Naive thymus-derived CD8-positive, alpha-beta T cell (primary cell): Measurements from ENCODE around the gene FARP1. TPM values are rescaled to one million over a fixed set of nuclear protein-coding genes. Genes with fewer than 3 reads are reported as not detected.
"Not testable (repeated sequence)": the region's sequence is repeated elsewhere in the genome, so short reads cannot be mapped to it uniquely, and the experiment has no call there.

Experiments used
- ATAC-seq, 2 donors: fragments of 150-1000 bp; cut with Tn5 transposase in 1 of 2; sonication (Bioruptor Pico), chemical (Tn5 transposase) in 1 of 2; 1 replicate in 1 of 2; 2 replicates in 1 of 2; pipeline ENCODE4 v1.10.0; 2021; ENCODE audit warnings: mild to moderate bottlenecking in 2 of 2, moderate library complexity in 2 of 2
- POLR2A ChIA-PET: fragments of 350-600 bp; sonication (Branson Sonifier 250); formaldehyde crosslinking; loops from one replicate; lab custom pipeline; 2021; ENCODE audit warnings: antibody characterized with exemption; lab: Charles Lee
- DNase-seq, 10 donors: peaks; one replicate each; pipeline versions ENCODE4 v3.0.0 to v3.0.0-alpha.2; 2020 to 2022
- H3K27ac Mint-ChIP-seq, 10 donors: one replicate each; pipeline ENCODE4 v1.8.0; 2020 to 2022; ENCODE audit warnings: mild to moderate bottlenecking in 10 of 10, mixed read lengths in 10 of 10, moderate library complexity in 4 of 10, inconsistent platforms in 1 of 10
- H3K27me3 Mint-ChIP-seq, 5 donors: one replicate each; pipeline ENCODE4 v1.8.0; 2021 to 2022; ENCODE audit warnings: mixed read lengths in 5 of 5
- H3K36me3 Mint-ChIP-seq, 3 donors: one replicate each; pipeline ENCODE4 v1.8.0; 2020 to 2022; ENCODE audit warnings: mixed read lengths in 3 of 3, mild to moderate bottlenecking in 2 of 3, inconsistent platforms in 1 of 3
- H3K4me1 Mint-ChIP-seq, 4 donors: one replicate each; pipeline ENCODE4 v1.8.0; 2021 to 2022; ENCODE audit warnings: mixed read lengths in 4 of 4
- H3K4me3 Mint-ChIP-seq, 10 donors: one replicate each; pipeline ENCODE4 v1.8.0; 2020 to 2022; ENCODE audit warnings: mild to moderate bottlenecking in 10 of 10, mixed read lengths in 10 of 10, moderate library complexity in 6 of 10, inconsistent platforms in 1 of 10
- H3K9me3 Mint-ChIP-seq, 9 donors: one replicate each; pipeline ENCODE4 v1.8.0; 2020 to 2022; ENCODE audit warnings: mixed read lengths in 9 of 9, mild to moderate bottlenecking in 3 of 9, inconsistent platforms in 1 of 9, moderate library complexity in 1 of 9
- polyA plus RNA-seq, 3 donors: library from polyadenylated mRNA; unstranded; fragments of 300-500 nt; fragmentation: Illumina TruSeq; gene quantifications; one replicate each; pipeline ENCODE4 v1.2.3, GENCODE V29; 2021
- total RNA-seq, 8 experiments: library from RNA in 2 of 8; stranded (reverse) in 2 of 8; gene quantifications; one replicate each; pipeline ENCODE4 v1.2.3 and lab custom pipeline; 2021 to 2026

FARP1 gene
- total and polyA plus RNA-seq, 5 experiments from 2014 or later = 0.03 to 0.55 (median 0.22) TPM

GRCh38 chr13:98413278-98413677 lies 270.4 kb downstream of the FARP1 start:
- H3K27ac Mint-ChIP-seq = peak overlapping the region in 3 of 10 donors; percentile 16 to 34 (median 22)
- peaks cover 0 to 11% (median 4%) of the 10 kb centered on the region in 9 donors for H3K9me3 Mint-ChIP-seq

GRCh38 chr13:98413796-98414195 lies 270.9 kb downstream of the FARP1 start:
- Mint-ChIP-seq H3K4me3 (no peak overlapping the region), H3K27me3 (peaks cover 0 to 11% (median 3%) of the 10 kb centered on the region in 5 donors), H3K27ac (peak overlapping the region in 1 of 10 donors; percentile 48), H3K4me1 (peaks cover 7 to 20% (median 15%) of the 10 kb centered on the region in 4 donors), H3K36me3 (peaks cover 0 to 6% (median 2%) of the 10 kb centered on the region in 3 donors), H3K9me3 (peaks cover 0 to 11% (median 4%) of the 10 kb centered on the region in 9 donors)
- DNase-seq (no peak), ATAC-seq (no peak)
- POLR2A ChIA-PET = no interaction called here

More at GRCh38 chr13:98413278-98413677, 270.4 kb downstream of the FARP1 start:
- H3K36me3 Mint-ChIP-seq, ATAC-seq, POLR2A ChIA-PET, DNase-seq, H3K4me3 Mint-ChIP-seq: not testable (repeated sequence)
- peaks cover 0 to 11% (median 3%) of the 10 kb centered on the region in 5 donors for H3K27me3 Mint-ChIP-seq
- H3K4me1 Mint-ChIP-seq = peaks cover 7 to 20% (median 15%) of the 10 kb centered on the region in 4 donors

GRCh38 chr13:98415326-98416070 lies 272.6 kb downstream of the FARP1 start:
- peaks cover 7 to 20% (median 15%) of the 10 kb centered on the region in 4 donors for H3K4me1 Mint-ChIP-seq
- POLR2A ChIA-PET = no interaction called here
- no peak for DNase-seq
- H3K27ac Mint-ChIP-seq = peak overlapping the region in 1 of 10 donors; percentile 4
- no peak for ATAC-seq
- H3K36me3 Mint-ChIP-seq = peaks cover 0 to 6% (median 2%) of the 10 kb centered on the region in 3 donors
- no peak overlapping the region for H3K4me3 Mint-ChIP-seq
- H3K9me3 Mint-ChIP-seq = peaks cover 0 to 11% (median 4%) of the 10 kb centered on the region in 9 donors
- H3K27me3 Mint-ChIP-seq = peaks cover 0 to 11% (median 5%) of the 10 kb centered on the region in 5 donors

- DNase-seq = no peak
- Mint-ChIP-seq H3K4me3 (no peak overlapping the region), H3K27ac (no peak overlapping the region), H3K36me3 (peaks cover 0 to 6% (median 2%) of the 10 kb centered on the region in 3 donors), H3K4me1 (peaks cover 7 to 17% (median 13%) of the 10 kb centered on the region in 4 donors), H3K9me3 (peaks cover 0 to 11% (median 4%) of the 10 kb centered on the region in 9 donors), H3K27me3 (peaks cover 0 to 9% (median 5%) of the 10 kb centered on the region in 5 donors)
- no peak for ATAC-seq
- POLR2A ChIA-PET = no interaction called here
These were observed 273.5 kb downstream of the FARP1 start for GRCh38 chr13:98416408-98416807.

- H3K4me1 Mint-ChIP-seq = no peaks in the 10 kb centered on the region
- peaks cover 0 to 11% (median 4%) of the 10 kb centered on the region in 9 donors for H3K9me3 Mint-ChIP-seq
- no peak for ATAC-seq
- peaks cover 0 to 6% (median 2%) of the 10 kb centered on the region in 3 donors for H3K36me3 Mint-ChIP-seq
- POLR2A ChIA-PET = no interaction called here
- H3K27me3 Mint-ChIP-seq = peaks cover 0 to 11% (median 9%) of the 10 kb centered on the region in 5 donors
- no peak for DNase-seq
- H3K27ac Mint-ChIP-seq = no peak overlapping the region
- H3K4me3 Mint-ChIP-seq = no peak overlapping the region
These were observed 277.1 kb downstream of the FARP1 start for GRCh38 chr13:98419786-98420553.

- ATAC-seq (no peak), DNase-seq (no peak)
- Mint-ChIP-seq H3K4me3 (no peak overlapping the region), H3K4me1 (no peaks in the 10 kb centered on the region), H3K9me3 (peaks cover 0 to 11% (median 4%) of the 10 kb centered on the region in 9 donors), H3K36me3 (peaks cover 0 to 6% (median 2%) of the 10 kb centered on the region in 3 donors), H3K27ac (no peak overlapping the region), H3K27me3 (peaks cover 0 to 10% (median 6%) of the 10 kb centered on the region in 5 donors)
- POLR2A ChIA-PET = no interaction called here
These were observed 277.8 kb downstream of the FARP1 start for GRCh38 chr13:98420554-98421175.

- POLR2A ChIA-PET = no interaction called here
- peaks cover 0 to 12% (median 4%) of the 10 kb centered on the region in 5 donors for H3K27me3 Mint-ChIP-seq
- DNase-seq (no peak), ATAC-seq (no peak)
- H3K36me3 Mint-ChIP-seq = peaks cover 0 to 2% (median under 1%) of the 10 kb centered on the region in 3 donors
- H3K4me3 Mint-ChIP-seq = no peak overlapping the region
- peak overlapping the region in 1 of 10 donors; percentile 55 for H3K27ac Mint-ChIP-seq
- H3K9me3 Mint-ChIP-seq = peaks cover 0 to 6% (median 2%) of the 10 kb centered on the region in 9 donors
- H3K4me1 Mint-ChIP-seq = no peaks in the 10 kb centered on the region
These were observed 279.2 kb downstream of the FARP1 start for GRCh38 chr13:98422046-98422445.

- DNase-seq (no peak), ATAC-seq (no peak)
- POLR2A ChIA-PET = no interaction called here
- Mint-ChIP-seq H3K4me3 (no peak overlapping the region), H3K4me1 (no peaks in the 10 kb centered on the region), H3K27ac (no peak overlapping the region), H3K9me3 (peaks cover 0 to 2% (median 0%) of the 10 kb centered on the region in 9 donors), H3K27me3 (peaks cover 0 to 18% (median 4%) of the 10 kb centered on the region in 5 donors), H3K36me3 (no peaks in the 10 kb centered on the region)
These were observed 280.5 kb downstream of the FARP1 start for GRCh38 chr13:98423417-98423816.

- POLR2A ChIA-PET = no interaction called here
- ATAC-seq (no peak), DNase-seq (no peak)
- peaks cover 0 to 2% (median 0%) of the 10 kb centered on the region in 3 donors for H3K36me3 Mint-ChIP-seq
- H3K4me1 Mint-ChIP-seq = no peaks in the 10 kb centered on the region
- no peak overlapping the region for H3K27ac Mint-ChIP-seq
- H3K9me3 Mint-ChIP-seq = no peaks in the 10 kb centered on the region
- no peak overlapping the region for H3K4me3 Mint-ChIP-seq
- H3K27me3 Mint-ChIP-seq = peaks cover 7 to 35% (median 14%) of the 10 kb centered on the region in 5 donors
These were observed 284.6 kb downstream of the FARP1 start for GRCh38 chr13:98427331-98427995.

GRCh38 chr13:98428256-98428966 lies 285.5 kb downstream of the FARP1 start:
- ATAC-seq = no peak
- DNase-seq = no peak
- Mint-ChIP-seq H3K27ac (no peak overlapping the region), H3K36me3 (peaks cover 0 to 2% (median 0%) of the 10 kb centered on the region in 3 donors), H3K4me1 (no peaks in the 10 kb centered on the region), H3K27me3 (peaks cover 9 to 38% (median 14%) of the 10 kb centered on the region in 5 donors), H3K9me3 (no peaks in the 10 kb centered on the region), H3K4me3 (no peak overlapping the region)
- POLR2A ChIA-PET = no interaction called here

GRCh38 chr13:98429081-98429480 lies 286.2 kb downstream of the FARP1 start:
- Mint-ChIP-seq H3K27ac (no peak overlapping the region), H3K36me3 (peaks cover 0 to 2% (median 0%) of the 10 kb centered on the region in 3 donors), H3K9me3 (no peaks in the 10 kb centered on the region), H3K4me1 (no peaks in the 10 kb centered on the region), H3K27me3 (peaks cover 8 to 38% (median 14%) of the 10 kb centered on the region in 5 donors), H3K4me3 (no peak overlapping the region)
- POLR2A ChIA-PET = no interaction called here
- DNase-seq (no peak), ATAC-seq (no peak)
